Measurements from ENCODE around the gene LCE5A.
A peak's percentile ranks its signal among the peaks of the same experiment; 100 is the strongest.
"Not testable (repeated sequence)": the region's sequence is repeated elsewhere in the genome, so short reads cannot be mapped to it uniquely, and the experiment has no call there.

The LCE5A gene, protein sequence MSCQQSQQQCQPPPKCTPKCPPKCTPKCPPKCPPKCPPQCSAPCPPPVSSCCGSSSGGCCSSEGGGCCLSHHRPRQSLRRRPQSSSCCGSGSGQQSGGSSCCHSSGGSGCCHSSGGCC

DNA sequence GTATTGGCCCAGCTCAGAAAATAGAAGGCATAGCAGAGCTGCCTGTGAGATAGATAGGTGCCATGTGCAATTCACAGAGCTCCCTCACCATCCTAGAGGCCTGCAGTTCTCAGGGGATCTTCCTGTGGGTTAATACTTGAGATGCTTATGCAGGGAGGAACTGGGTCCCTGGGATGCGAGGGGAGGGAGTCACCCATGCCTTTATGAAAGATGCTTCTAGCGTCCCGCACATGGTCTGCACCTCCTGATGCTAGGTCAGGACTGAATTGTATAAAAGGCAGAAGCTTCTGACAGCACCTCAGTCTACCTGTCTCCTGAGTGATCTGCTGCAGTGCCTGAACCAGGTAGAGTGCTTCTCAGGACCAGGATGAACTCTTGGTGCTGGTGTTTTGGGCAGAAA, at the start of gene LCE5A:
Gene LCE5A (plus strand): TSS at position 301 of the 400 bp plus-strand sequence. CDS start 732 bp downstream, outside the sequence.
- ATAC-seq (no peak), DNase-seq (no peak)

DNA sequence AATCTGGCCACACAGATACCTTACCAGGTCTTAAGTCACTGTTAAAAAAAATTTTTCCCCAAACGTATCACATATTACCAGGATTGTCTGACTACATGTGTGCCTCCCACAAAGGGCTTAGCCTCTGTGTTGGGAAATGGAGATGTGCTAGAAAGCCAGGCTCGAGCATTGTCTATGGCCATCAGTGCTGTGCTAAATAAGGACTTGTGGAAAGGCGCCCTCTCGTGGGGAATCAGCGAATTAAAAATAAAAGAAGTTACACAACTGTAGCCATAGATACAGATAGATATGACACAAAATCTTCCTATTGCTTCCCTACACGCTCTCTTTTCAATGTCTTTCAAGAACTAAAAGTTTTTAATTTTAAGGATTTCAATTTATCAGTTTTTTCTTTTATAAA, 49.1 kb upstream of the LCE5A start:
- ATAC-seq = peak; percentile 25
- DNase-seq = peak; percentile 68

DNA sequence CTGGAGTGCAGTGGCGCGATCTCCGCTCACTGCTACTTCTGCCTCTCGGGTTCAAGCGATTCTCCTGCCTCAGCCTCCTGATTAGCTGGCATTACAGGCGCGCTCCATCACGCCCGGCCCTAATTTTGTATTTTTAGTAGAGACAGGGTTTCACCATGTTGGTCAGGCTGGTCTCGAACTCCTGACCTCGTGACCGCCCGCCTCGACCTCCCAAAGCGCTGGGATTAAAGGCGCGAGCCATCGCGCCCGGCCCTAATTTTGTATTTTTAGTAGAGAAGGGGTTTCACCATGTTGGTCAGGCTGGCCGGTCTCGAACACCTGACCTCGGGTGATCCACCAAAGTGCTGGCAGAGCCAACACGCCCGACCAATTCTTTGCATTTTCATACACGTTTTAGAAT, 48.0 kb upstream of the LCE5A start:
- ATAC-seq (no peak), DNase-seq (no peak)

DNA sequence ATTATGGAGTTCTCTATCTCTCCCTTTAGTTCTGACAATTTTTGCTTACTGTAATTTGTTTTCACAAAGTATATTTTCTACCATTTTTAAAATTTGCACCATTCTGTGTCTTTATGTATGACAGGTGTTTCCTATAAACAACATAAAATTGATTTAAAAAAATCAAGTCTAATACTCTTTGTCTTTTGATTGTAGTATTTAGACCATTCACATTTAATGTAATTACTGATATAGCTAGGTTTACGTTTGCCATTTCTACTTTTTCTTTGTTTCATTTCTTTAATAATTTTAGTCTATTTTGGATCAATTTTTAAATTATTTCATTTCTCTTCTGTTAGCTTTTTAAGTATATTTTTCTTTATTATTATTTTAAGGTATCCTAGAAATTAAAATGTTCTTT, 44.4 kb upstream of the LCE5A start:
- no peak for ATAC-seq
- no peak for DNase-seq

DNA sequence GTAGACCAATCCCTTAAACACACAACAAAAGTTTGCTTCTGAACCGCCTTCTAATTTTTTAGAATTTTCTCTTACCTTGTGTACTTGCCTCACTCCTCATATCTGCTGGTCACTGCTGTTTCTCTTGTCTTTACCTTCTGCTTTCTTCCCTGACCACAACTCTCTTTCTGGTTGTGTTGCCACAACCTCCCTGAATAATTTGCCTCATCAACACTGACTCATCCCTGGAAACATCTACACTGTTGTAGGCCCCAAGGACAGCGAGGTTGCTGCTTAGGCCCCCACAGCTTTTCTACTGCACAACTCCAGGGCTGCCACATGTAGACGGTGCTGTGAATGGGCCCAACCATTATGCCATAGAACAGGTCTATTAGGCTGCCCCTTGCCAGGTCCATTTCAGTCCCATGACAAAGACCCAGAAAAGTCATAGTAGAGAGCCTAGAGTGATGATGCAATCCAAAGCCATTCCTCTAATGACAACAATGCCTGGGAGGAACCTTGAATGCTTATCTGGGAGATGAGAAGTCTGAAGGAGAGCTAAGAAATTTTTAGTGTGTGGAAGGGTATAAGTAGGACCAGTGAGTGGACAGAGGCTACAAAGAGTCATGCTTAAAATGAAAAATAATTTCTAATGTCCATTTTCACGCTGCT, 36.6 kb upstream of the LCE5A start:
- ATAC-seq (no peak), DNase-seq (no peak)

DNA sequence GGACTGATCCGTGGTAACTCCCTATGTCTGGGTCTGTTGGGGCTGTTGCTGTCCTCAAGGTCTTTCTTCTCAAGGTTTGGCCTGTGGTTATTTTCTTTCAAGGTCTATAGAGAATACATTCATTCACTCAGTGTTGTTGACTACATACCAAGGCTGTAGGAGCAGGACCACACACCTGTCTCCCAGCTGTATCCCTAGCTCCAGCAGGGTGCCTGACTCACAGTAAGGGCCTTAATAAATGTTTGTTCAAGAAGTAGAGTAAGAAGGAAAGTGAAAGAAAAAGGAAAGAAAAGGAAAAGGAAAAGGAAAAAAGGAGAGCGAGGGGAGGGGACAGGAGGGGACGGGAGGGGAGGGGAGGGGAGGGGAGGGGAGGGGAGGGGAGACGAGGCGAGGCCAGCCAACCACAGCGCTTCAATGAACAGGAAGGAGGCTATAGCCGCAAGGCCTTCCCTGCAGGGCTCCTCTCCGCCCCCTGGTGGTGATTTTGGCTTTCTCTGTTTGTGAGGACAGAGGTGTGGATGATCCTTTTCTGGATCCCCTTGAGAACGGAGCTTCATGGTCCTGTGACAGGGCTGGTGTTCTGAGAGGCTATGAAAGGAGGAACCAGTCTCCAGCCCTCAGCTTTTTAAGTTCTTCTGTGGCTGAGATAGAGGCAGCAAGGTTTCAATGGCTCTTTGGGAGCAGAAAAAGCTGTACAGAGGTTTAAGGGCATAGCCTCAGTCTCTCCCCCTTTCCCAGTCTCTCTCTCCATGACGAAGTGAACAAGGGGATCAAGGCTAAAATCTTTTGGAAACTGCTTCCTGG, 30.6 kb upstream of the LCE5A start:
- DNase-seq (peak; percentile 78), ATAC-seq (peak; percentile 73)

DNA sequence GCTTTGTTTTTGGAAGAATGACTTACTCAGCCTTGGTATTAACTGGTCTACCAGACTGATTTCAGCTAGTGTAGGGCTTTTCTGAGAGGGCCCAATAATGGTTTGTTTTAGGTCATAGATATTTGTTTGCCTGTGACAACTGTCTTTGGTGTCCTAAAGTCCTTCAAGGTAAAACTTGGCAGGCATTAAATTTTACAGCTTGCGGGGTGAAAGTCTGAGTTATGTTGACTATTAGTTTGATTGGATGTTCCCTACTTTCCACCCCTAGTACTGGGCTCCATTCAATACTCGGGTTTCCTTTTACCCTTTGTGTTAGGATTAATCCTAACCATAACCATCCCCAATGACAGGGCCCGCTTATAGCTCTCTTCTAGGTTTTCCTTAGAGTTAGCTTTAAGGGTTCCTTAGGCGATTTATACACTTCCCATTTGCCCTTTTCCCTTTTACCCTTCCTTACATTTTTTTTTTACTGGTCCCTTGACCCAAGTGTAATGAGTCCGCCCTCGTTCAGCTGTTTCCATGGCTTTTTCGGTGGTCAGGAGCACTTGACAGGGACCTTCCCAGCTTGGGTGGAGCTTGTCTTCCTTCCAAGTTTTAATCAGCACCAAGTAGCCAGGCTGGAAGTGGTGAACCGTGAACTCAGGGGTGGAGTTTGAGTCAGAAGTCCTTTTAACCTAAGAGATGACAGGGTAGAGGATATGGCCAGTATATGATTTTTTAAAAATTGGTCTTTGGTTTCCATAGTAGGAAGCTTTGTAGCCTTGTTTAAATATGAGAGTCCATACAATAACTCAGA, 28.5 kb upstream of the LCE5A start:
- no peak for ATAC-seq
- DNase-seq = no peak

DNA sequence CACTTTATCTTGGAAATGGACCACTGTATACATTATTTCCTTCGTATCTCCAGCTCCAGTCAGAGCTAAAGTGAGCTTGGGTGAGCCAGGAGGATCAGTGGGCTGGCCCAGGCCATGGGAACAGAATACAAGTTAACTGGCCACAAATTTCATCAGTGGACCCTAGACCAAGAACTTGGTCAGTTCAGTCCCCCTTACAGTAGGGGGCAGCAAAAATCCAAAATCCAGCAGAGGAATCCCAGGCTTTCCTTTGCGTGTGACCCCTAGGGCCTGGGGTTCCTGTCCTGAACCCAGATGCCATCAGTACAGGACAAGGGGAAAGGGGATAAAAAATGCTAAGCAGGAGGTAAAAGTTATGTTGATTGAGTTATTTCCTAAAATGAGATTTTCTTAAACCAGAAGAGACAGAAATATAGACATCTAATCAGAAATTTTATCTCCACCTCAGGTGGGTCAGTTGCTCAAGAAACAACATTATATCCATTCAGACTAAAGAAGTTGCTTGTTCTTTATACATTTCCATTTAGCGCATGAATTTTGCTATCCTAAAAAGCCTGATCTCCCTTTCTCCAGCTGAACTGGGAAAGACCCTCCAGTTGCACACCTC, 24.1 kb upstream of the LCE5A start:
- no peak for DNase-seq

DNA sequence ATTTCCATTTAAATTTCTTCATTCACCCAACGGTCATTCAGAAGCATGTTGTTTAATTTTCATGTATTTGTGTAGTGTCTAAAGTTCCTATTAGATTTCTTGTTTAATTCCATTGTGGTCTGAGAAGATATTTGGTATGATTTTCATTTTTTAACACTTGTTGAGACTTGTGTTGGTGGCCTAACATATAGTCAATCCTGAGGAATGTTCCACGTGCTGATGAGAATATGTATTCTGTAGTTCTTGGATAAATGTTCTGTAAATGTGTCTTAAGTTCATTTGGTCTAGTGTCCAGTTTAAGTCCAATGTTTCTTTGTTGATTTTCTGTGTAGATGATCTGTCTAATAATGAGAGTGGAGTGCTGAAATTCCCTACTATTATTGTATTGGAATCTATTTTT, 22.7 kb upstream of the LCE5A start:
- DNase-seq (no peak), ATAC-seq (no peak)

More for the DNA sequence above, 24.1 kb upstream of the LCE5A start:
- no peak for ATAC-seq

DNA sequence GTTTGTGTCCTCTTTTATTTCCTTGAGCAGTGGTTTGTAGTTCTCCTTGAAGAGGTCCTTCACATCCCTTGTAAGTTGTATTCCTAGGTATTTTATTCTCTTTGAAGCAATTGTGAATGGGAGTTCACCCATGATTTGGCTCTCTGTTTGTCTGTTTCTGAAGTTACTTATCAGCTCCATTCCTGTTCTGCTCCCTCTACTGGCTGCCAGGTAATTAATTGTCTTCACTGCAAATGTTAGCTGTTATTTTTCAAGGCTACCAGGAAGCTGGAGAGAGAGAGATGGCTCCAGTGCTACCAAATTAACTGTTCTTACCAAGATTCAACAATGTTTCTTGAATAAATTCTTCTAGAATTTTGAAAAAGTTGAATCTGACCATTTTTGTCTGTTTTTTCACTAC, 19.1 kb upstream of the LCE5A start:
- not testable (repeated sequence) for ATAC-seq, DNase-seq

DNA sequence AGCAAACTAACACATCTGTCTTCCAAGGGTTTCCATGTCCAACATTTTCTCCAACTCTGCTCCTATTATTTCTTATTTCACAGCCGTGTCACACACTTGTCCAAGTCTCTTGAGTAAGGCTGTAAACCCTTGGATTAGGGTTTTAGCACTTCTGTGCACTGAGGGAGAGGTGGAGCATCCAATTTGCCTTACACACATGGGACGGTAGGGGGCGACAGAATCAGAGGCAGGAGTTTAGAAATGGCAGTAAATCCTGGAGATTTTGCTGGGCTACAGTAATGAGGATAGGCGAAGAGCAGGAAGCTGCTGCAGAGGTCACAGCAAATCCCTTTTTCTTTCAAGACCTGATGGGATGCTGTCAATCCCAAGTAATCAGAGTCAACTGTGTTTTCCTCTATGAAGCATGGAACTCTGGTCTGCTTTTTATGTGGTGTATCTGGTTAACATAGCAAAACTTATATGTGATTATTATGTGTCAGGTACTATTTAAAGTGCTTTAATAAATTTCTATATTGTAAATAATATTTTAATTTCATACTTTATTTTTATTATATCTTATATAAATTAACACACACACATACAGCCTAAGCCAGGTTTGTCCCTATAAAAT, 15.4 kb upstream of the LCE5A start:
- ATAC-seq (no peak), DNase-seq (peak; percentile 44)

DNA sequence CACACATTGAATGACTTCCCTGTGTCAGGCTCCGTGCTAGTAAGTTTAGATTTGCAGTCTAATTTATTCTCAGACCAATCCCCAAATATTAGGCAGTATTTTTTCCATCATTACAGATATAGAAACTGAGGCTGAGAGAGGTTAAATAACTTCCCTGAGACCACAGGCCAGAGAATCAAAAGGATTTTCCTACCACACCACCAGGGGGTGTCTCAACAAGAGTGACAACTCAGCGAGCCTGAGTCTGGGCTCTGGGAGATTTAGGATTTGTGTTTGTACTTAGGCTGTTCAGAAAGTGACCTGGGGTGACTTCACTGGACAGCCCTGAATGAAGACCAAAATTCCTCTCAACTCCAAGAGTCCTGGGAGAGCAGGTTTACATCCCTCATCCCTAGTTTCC, 13.3 kb upstream of the LCE5A start:
- ATAC-seq = no peak
- no peak for DNase-seq

DNA sequence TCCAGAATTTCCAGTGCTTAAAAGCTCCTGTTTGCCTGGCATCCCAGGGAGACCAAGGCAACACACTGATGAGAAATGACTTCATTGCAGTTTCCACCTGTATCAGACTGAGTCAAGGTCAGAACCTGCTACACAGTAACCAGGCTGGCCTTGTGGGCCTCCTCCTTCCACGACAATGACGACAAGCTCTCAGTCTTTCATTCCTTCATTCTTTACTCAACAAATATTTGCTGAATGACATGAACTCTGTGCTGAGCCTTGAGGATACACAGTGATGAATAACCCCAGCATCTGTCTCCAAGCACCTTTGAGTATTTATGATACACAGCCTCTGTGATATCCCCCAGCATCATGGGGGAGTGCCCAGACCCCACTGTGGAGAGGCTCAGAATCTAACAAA, 8.9 kb upstream of the LCE5A start:
- DNase-seq (no peak), ATAC-seq (no peak)

DNA sequence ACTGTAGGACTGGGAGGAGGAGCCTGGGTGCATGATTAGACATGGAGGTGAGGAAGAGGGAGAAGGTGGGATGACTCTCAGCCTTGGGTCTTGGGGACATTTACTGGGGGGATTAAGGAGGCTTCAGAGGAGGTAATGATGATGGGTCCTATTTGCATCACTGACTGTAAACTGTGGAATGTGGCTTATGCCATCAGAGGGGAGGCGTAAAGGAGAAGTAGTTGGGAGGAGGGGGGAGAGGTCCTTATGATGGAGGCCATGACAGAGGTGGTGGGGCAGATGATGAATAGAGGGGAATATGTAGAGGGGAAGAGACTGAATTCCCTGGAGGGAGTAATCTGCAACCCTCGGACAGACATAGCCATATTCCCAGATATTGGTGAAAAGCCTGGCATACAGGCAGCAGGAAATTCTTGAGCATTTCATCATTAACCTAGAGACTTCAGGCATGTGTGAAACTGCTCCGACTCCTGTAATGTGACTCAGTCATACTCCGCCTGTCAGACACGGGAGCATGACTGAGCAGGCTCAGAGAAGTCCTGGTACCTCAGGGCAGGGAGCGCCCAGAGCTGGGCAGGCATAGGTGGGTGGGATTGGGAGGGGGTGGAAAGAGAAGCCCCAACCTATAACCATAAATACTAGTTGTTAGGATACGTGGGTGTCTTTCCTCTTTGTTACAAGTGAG, 8.0 kb upstream of the LCE5A start:
- ATAC-seq (no peak), DNase-seq (no peak)

DNA sequence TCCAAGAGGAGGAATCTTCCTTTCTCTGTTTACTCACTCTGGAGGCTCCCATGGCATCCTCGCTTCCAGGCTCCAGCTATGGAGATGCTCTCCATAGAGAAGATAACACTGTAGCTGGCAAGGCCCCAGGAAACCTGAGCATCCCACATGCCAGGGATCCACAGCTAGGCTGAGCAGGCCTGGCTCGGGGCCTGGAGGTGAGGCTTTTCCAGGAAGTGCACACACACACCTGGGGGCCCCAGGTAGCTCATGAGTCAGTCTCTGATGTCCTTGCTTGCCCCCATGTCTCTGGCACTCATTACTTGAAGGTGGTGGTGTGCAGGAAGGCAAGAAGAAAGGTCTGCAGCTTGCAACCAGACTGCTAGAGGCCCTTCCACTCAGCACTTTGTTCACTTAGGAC, 5.5 kb upstream of the LCE5A start:
- ATAC-seq = no peak

DNA sequence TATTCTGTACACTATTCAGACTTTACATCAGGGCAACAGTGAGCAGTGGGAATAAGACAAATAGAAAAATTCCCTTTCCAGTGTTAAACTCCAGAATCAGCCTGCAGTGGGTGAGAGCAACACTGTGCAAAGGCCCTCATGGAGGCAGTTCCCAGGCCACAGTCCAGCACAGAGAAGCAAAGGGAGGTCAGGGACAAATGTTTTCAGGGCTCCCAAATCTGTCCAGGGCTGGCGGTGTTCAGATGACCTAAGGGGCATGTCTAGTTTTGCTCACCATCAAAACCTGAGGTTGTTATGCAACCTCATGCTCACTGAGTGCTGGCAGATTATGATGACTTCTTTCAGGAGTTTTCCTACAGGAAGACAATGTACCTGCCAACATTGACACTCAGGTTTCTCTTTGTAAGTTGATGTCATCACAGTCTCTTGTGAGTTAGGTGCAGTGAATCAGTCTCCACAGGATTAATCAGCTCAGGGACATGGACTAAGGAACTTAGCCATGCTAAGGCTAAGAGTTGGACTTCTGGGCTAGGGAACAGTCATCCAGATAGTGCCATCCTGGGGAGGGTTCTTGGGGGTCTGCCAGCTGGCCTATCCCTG, 3.6 kb upstream of the LCE5A start:
- DNase-seq = no peak
- no peak for ATAC-seq

More for the DNA sequence above, 5.5 kb upstream of the LCE5A start:
- no peak for DNase-seq

DNA sequence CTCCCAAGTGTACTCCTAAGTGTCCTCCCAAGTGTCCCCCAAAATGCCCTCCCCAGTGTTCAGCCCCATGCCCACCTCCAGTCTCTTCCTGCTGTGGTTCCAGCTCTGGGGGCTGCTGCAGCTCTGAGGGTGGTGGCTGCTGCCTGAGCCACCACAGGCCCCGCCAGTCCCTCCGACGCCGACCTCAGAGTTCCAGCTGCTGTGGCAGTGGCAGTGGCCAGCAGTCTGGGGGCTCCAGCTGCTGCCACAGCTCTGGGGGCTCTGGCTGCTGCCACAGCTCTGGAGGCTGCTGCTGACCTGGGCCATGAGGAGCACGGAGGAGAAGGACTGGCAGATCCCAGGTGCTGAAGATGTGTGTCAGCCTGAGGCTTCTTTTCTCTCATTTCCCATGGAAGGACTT, 993 bp downstream of the LCE5A start:
- DNase-seq (no peak), ATAC-seq (no peak)

DNA sequence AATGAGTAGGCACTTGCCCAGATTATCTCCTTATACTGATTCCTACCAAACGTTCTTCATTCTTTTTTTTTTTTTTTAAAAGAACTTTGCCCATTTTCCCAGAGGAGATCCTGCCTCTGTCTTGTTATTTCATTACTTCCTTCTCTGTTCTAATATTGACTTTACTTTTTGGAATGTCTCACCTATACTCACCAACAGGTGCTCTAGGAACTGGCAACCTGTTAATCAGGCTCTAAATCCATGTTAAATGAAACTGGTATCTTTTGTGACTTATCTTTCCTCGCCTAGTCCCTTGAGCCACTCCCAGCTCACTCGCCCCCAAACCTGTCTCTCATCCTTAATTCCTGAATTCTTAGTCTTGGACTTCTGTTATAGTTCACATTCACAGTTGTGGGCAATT, 2.5 kb downstream of the LCE5A start:
- DNase-seq = no peak

DNA sequence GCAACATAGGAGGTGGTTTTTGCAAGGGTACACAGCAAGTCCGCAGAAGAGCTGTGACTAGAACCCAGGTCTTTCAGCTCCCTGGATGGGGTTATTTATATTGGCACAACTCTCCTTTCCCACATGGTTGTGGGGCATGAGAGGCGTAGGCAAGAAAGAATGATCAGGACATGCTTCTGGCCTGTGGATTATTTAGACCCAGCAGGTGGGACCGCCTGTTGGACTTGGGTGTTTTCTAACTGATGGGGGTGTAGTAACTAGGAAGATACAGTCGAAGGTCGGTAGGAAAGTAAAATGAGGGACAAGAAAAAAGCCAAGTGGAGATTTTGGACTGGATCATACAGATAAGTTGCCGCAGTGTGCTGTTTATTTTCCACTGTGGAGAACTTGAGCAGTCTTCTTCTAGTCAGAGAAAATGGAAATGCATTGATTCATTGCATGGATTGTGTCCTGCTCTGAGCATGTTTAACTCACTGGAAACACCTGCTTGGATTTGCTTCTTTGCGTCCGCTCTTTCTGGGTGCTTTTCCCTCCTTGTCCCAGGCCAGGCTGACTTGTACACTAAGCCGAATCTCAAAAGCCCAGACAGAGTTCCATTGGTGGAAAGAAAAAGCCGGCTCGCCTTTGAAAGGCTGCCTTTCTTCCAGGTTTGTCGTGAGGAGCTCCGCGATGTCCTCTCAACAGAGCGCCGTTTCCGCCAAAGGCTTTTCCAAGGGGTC, 4.3 kb downstream of the LCE5A start:
- DNase-seq (no peak), ATAC-seq (no peak)

More for the DNA sequence above, 2.5 kb downstream of the LCE5A start:
- no peak for ATAC-seq

DNA sequence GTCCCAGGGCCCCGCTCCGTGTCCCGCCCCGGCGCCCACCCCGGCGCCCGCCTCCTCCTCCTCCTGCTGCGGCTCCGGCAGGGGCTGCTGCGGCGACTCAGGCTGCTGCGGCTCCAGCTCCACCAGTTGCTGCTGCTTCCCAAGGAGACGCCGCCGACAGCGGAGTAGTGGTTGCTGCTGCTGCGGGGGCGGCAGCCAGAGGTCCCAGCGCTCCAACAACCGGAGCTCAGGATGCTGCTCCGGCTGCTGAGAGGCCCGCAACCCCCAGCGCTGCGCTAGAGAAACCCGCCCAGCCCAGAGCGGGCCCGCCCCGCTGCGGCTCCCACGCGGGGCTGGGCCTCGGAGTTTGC, 4.8 kb downstream of the LCE5A start:
- DNase-seq (peak; percentile 3), ATAC-seq (no peak)

All from stimulated activated naive CD8-positive, alpha-beta T cell treated with anti-CD3 and anti-CD28 coated beads, Interleukin-15, Interleukin-2, amounts not matched to agents 100 U/mL and 50 U/mL, for 24 hours (primary cell).